ENCODE data around the gene NDEL1.

Gene NDEL1

GRCh38 chr17:8504460-8505207 lies 69.0 kb downstream of the NDEL1 start:
- peaks cover 16 to 46% of the 10 kb centered on the region in 2 donors for H3K36me3 ChIP-seq (ENCODE audit: control insufficient read depth in 1 of 2, insufficient read depth in 2 of 2, low read length in 2 of 2)
- no peaks in the 10 kb centered on the region for H3K9me3 ChIP-seq (ENCODE audit: control insufficient read depth in 1 of 2, low read length in 2 of 2)
- no peaks in the 10 kb centered on the region for H3K4me1 ChIP-seq (ENCODE audit: control insufficient read depth in 1 of 2, insufficient read depth in 2 of 2, low read length in 2 of 2)
- no peak overlapping the region for H3K4me3 ChIP-seq (ENCODE audit: low read depth in 1 of 2, low read length in 2 of 2)
- no peak overlapping the region for H3K27ac ChIP-seq (ENCODE audit: low read length)
- H3K27me3 ChIP-seq (ENCODE audit: low read depth, low read length) = no peaks in the 10 kb centered on the region

DNA sequence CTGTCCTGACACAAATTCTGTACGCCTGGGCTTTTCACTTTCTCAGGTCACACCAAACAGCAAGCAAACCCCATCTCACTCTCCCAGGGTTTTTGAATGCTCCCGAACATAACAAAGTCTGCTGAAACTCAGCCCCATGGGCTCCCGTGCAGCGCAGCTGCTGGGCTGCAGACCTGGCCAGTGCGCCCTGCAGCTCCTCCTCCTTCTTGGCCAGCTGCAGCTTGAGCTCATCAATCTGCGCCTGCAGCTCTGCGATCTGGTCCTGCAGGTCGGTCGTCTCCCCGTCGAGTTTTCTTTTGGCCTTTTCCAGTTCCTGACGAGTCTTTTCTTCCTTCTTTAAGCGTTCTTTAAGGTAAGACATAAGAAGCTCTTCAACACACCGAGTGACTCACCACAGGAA lies 70.5 kb downstream of the NDEL1 start:
- Histone ChIP-seq H3K4me3 (ENCODE audit: low read depth in 1 of 2, low read length in 2 of 2) (no peak overlapping the region), H3K36me3 (ENCODE audit: control insufficient read depth in 1 of 2, insufficient read depth in 2 of 2, low read length in 2 of 2) (peaks cover 8 to 34% of the 10 kb centered on the region in 2 donors), H3K27me3 (ENCODE audit: low read depth, low read length) (no peaks in the 10 kb centered on the region), H3K9me3 (ENCODE audit: control insufficient read depth in 1 of 2, low read length in 2 of 2) (no peaks in the 10 kb centered on the region), H3K4me1 (ENCODE audit: control insufficient read depth in 1 of 2, insufficient read depth in 2 of 2, low read length in 2 of 2) (no peaks in the 10 kb centered on the region), H3K27ac (ENCODE audit: low read length) (no peak overlapping the region)

- no peaks in the 10 kb centered on the region for H3K27me3 ChIP-seq (ENCODE audit: low read depth, low read length)
- no peak overlapping the region for H3K4me3 ChIP-seq (ENCODE audit: low read depth in 1 of 2, low read length in 2 of 2)
- no peak overlapping the region for H3K27ac ChIP-seq (ENCODE audit: low read length)
- no peaks in the 10 kb centered on the region for H3K9me3 ChIP-seq (ENCODE audit: control insufficient read depth in 1 of 2, low read length in 2 of 2)
- peaks cover 19 to 54% of the 10 kb centered on the region in 2 donors for H3K36me3 ChIP-seq (ENCODE audit: control insufficient read depth in 1 of 2, insufficient read depth in 2 of 2, low read length in 2 of 2)
- no peaks in the 10 kb centered on the region for H3K4me1 ChIP-seq (ENCODE audit: control insufficient read depth in 1 of 2, insufficient read depth in 2 of 2, low read length in 2 of 2)
Observed at GRCh38 chr17:8514801-8515200, 79.1 kb downstream of the NDEL1 start.

Measured in muscle layer of duodenum (tissue), 2 donors.